Testis (tissue), 2 donors: Measurements from ENCODE around the gene DDX47.

Experiments used
- CTCF ChIP-seq, 3 experiments: fragments of 450-650 bp in 2 of 3; fragments of 200-600 bp in 1 of 3; sonication (generic) in 1 of 3; IDR thresholded peaks; one replicate each; pipeline ENCODE4 v1.5.1; 2016 to 2019; ENCODE audit warnings: antibody characterized with exemption in 3 of 3, mild to moderate bottlenecking in 2 of 3, moderate library complexity in 1 of 3
- POLR2A ChIP-seq: fragments of 450-650 bp; IDR thresholded peaks from one replicate; pipeline ENCODE4 v1.6.1; 2017; ENCODE audit warnings: antibody characterized with exemption, mild to moderate bottlenecking, moderate library complexity

- TF ChIP-seq CTCF (IDR thresholded peaks at IDR 0.05): no peak
- no peak for TF ChIP-seq POLR2A
Observed at GRCh38 chr12:12807970-12808702, 5.0 kb upstream of the DDX47 start.
